GM12874 (cell line): ENCODE results near the gene HOXB5.

Experiments
- CTCF ChIP-seq: IDR thresholded peaks from 2 replicates; pipeline ENCODE4 v1.5.1; 2011; ENCODE audit warnings: low read depth, mild to moderate bottlenecking, control low read depth, low read length, moderate library complexity; ENCODE audit not compliant: insufficient read depth

The HOXB5 gene

GRCh38 chr17:48563385-48563838 is 30.2 kb downstream of the HOXB5 start:
- TF ChIP-seq CTCF: no peak

GRCh38 chr17:48562934-48563333 is 30.6 kb downstream of the HOXB5 start:
- no peak for TF ChIP-seq CTCF

- TF ChIP-seq CTCF: peak; percentile 65
These were observed 31.4 kb downstream of the HOXB5 start for GRCh38 chr17:48561884-48562810.

- TF ChIP-seq CTCF: no peak
These were observed 33.5 kb downstream of the HOXB5 start for GRCh38 chr17:48559840-48560817.

GRCh38 chr17:48559122-48559839 is 34.3 kb downstream of the HOXB5 start:
- no peak for TF ChIP-seq CTCF

- no peak for TF ChIP-seq CTCF
These were observed 34.8 kb downstream of the HOXB5 start for GRCh38 chr17:48558831-48559121.
